ENCODE data around the gene PCNX2.
"Not testable (repeated sequence)": the region's sequence is repeated elsewhere in the genome, so short reads cannot be mapped to it uniquely, and the experiment has no call there.

PCNX2 gene

DNA sequence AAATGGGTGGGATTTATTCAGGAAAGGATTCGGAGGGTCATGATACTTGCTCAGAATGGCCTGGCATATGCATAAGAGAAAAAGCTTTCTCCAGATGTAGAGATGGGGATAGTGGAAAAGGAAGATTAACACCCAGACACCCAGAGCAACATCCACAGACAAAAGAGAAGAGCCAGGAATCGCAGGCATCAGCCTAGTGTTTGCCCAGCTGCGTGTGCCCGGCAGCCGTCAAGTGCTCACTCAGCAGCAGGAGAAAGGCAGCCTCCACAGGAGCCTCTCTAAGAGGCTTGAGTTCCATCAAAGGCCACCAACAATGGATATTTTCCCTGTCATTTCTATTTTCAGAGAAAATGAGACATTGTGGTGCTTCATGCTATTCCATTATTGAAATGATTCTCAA lies 290.4 kb downstream of the PCNX2 start:
- peak; percentile 88 for DNase-seq

DNA sequence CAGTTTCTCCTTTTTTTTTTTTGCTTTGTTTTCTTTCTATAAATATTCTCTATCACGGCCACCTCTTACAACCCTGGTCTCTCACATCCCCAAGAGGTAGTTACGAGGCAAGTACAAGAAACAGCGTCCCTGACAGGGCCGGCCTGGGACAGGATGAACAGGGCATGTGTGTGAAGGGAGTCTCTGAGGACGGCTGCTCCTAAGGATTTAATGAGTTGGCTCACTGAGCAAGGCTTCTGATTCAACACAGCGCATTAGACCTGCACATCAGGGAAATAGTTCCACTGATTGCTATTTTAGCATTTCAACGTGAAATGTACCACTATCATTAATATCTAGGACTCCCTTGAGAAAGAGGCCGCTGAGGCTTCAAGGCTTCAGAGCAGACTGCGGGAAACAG lies 291.1 kb downstream of the PCNX2 start:
- DNase-seq = no peak

- DNase-seq = not testable (repeated sequence)
Observed at GRCh38 chr1:233003638-233004037, 291.9 kb downstream of the PCNX2 start.

DNA sequence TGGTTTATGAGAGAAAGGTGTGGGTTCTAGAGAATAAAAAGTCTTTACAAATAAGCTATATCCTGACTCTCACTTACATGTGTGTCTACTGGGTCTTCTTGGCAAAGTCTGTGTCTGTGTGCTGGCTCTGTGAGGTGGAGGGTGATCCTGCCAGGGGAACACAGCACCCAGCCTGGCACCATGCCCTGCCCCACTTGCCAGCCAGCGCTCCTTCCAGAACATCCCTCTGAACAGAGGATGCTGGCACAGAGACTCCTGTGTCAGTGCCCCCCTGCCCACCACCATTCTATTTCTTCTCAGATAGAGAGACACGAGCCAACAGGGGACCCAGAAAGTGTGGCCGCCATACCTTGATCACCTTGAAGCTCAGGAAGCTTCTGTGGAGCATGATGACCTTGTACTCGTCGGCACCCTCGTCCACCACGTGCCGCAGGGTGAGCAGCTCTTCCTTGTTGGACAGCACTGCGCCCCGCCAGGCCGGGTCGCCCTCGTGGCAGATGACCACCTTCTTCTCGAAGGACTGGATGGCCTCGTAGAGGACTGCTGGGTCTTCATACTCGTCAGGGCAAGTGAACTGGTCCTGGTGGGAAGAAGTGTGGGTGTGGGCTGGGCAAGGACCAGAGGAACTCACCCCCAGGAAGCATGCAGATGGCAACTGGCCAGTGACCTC lies 295.4 kb downstream of the PCNX2 start:
- no peak for DNase-seq

- DNase-seq = no peak
Observed at GRCh38 chr1:232998646-232999045, 296.9 kb downstream of the PCNX2 start.

DNA sequence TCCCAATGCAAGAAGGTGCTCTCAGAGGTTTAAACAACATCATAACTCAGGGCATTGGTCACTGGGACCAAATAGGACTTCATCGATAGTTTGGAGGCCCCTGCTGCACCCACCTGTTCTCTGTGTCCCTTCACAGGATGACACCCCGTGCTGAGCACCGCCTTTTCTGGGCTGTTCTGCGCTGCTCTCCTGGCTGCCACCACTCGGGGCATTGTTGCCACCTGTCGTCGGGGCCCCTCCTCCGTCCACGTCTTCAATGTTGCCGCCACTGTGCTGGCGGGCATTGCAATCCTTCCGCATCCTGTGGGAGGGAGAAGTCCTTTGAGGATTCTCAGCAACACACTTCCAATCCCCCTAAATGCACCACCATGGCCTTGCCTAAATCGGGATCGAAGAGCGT lies 297.4 kb downstream of the PCNX2 start:
- no peak for DNase-seq

- DNase-seq = peak; percentile 85
Observed at GRCh38 chr1:232996143-232996542, 299.4 kb downstream of the PCNX2 start.

- DNase-seq = no peak
Observed at GRCh38 chr1:232995189-232995588, 300.3 kb downstream of the PCNX2 start.

- no peak for DNase-seq
Observed at GRCh38 chr1:232993555-232993954, 302.0 kb downstream of the PCNX2 start.

DNA sequence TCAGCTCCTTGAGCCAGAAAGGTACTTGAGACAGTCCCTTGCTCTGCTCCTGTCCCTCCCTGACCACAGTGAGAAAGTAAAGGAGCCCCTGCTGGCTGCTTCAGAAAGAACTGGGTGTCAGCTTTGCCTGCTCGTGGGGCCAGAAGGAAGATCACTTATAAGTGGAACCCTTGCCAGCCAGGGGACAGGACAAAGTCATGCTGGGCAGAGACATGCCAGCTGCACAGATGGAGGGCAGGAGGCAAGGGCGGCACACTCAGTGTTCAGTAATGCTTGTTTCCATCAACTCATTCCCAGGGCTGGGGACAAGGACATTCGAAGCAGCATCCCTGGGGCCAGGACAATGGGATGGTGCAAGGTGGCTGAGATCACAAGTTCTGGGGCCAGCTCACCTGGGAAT lies 303.3 kb downstream of the PCNX2 start:
- DNase-seq = no peak

DNA sequence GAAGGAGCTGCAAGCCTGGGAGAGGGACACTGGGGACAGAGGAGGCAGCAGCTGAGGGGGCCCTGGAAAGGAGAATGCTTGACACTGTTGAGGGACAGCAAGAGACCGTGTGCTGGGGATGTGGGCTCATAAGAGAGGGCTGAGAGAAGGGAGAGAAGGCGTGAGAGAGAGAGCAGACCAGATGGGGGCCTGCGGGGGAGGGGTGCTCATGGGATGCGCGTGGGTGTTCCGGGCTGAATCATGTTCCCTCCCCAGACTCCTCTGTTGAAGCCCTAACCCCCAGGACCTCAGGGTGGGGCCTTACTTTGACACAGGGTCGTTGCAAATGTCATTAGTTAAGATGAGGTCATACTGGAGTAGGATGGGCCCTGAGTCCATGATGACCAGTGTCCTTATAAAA lies 304.3 kb downstream of the PCNX2 start:
- DNase-seq = no peak

- no peak for DNase-seq
Observed at GRCh38 chr1:232990176-232991128, 305.1 kb downstream of the PCNX2 start.

DNA sequence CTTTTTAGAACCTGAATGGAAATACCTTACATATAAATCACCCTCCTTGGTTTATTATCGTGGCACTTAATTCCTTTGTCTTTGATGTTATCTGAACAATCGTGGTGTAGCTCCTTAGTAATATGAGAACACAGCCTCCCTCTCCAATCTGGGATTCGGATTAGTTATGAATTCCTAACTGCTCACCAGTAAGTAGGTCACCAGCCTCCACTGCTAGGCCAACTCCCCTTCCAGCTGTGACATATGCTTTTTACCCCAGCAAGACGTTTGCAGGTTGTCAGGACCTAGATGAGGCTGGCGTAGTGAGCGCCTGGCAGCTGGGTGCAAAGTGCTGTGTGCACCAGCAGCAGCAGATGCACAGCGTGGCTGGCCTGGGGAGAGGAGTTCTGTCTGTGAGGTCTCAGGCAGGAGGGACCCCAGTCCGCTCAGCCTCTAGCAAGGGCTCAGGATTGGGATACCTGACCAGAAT lies 306.9 kb downstream of the PCNX2 start:
- DNase-seq = no peak

DNA sequence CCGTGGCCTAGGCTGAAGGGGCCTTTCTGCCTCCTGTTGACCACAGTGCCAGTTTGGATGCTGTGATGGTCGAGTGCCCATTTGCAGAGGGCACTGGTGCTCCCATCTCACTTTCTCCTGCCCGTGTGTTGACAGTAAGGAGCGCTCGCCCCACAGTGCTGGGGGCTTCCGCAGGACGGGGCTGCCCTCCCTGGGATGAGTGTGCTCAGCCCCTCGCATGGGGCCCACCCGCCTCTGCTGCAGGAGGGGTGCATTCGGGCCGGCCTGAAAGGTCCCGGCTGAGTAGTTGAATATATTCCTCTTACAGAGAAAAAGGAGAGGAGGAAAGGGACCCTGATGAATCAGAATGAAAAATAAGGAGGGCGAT lies 307.8 kb downstream of the PCNX2 start:
- DNase-seq = no peak

- DNase-seq = no peak
Observed at GRCh38 chr1:232987046-232987773, 308.3 kb downstream of the PCNX2 start.

- no peak for DNase-seq
Observed at GRCh38 chr1:232986527-232986922, 309.0 kb downstream of the PCNX2 start.

- no peak for DNase-seq
Observed at GRCh38 chr1:232985882-232986526, 309.5 kb downstream of the PCNX2 start.

- DNase-seq = no peak
Observed at GRCh38 chr1:232984577-232985425, 310.7 kb downstream of the PCNX2 start.

- no peak for DNase-seq
Observed at GRCh38 chr1:232983817-232984567, 311.5 kb downstream of the PCNX2 start.

DNA sequence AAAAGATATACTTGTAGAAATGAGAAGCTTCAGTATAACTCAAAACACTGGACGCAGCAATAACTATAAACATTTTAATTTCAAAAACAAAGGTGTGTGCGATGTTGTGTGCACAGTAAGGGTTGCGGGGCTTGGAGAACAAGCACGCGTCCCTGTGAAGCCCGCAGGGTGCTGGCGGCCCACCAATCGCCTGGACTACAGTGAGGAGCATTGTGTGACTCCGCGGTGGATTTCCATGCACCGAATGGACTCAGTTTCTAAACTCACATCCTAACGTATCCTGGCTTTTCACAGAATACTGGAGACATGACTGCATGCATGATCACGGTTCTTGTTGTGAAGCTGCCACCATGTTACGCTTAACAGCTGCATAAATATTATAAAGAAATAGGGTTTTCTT lies 312.1 kb downstream of the PCNX2 start:
- DNase-seq = no peak

DNA sequence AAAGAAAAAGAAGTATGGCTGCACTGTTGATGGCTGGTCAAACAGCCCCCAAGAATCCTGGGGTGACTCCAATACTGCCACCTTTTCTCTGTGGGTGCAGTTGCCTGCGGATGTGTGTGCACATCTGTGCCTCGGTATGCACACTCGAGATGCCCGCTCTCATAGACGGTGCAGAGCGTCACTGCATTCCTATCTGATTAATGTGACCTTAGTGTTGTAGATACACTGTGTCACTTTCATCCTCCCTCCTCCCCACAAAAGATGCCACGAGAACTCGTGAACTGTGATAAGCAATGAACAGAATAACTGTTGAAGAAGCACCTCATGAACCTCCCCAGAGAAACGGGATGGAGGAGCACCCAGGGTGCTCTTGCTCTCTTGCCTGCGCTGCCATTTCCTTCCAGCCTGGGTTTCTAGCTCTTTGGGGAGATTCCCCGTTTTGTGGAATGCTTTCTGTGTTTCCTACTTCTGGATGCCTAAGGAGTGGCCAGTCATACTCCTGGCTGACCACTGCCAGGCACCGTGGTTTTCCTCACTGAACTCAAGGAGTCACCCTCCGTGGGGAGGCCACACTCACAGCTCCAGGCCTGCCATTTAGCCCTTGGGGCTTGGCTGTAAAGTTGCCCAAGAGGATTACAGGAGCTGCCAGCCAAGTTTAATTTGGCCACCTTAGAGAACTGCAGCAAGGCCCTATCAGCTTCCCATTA lies 313.1 kb downstream of the PCNX2 start:
- DNase-seq = no peak
